ENCODE results near the gene CBFA2T2. TPM values are rescaled to one million over a fixed set of nuclear protein-coding genes. Genes with fewer than 3 reads are reported as not detected.
"Not testable (repeated sequence)": the region's sequence is repeated elsewhere in the genome, so short reads cannot be mapped to it uniquely, and the experiment has no call there.

CBFA2T2 gene
- total RNA-seq, 3 donors from 2014 or later, result 28.5 to 37.4 (median 30.3) TPM

DNA sequence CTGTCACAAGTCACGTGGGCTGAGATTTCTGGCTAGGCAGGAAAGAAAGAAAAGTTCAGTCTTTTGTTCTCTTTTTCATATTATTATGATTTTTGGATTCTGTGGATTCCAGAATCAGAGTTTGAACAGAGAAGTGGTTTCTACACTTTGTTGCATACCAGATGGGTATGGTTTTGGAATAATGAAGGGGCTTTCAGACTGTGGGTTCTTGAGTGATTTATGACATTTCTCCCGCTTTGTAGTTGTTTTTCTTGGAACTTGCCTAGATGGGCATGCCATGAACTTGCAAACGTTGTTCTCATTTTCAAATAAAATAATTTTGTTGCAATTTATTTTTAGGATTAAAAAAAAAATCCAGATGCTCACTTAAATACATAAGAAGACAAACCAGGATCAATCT lies 34.4 kb downstream of the CBFA2T2 start:
- H3K9me3 ChIP-seq, result no peaks in the 10 kb centered on the region
- no peak for ATAC-seq
- no peaks in the 10 kb centered on the region for H3K36me3 ChIP-seq (ENCODE audit: low read depth)
- intact Hi-C loops (cut with DNase I, micrococcal nuclease), result no loop called here
- peaks cover 19% of the 10 kb centered on the region for H3K4me1 ChIP-seq (ENCODE audit: low read depth)
- TF ChIP-seq, protein P1, sequence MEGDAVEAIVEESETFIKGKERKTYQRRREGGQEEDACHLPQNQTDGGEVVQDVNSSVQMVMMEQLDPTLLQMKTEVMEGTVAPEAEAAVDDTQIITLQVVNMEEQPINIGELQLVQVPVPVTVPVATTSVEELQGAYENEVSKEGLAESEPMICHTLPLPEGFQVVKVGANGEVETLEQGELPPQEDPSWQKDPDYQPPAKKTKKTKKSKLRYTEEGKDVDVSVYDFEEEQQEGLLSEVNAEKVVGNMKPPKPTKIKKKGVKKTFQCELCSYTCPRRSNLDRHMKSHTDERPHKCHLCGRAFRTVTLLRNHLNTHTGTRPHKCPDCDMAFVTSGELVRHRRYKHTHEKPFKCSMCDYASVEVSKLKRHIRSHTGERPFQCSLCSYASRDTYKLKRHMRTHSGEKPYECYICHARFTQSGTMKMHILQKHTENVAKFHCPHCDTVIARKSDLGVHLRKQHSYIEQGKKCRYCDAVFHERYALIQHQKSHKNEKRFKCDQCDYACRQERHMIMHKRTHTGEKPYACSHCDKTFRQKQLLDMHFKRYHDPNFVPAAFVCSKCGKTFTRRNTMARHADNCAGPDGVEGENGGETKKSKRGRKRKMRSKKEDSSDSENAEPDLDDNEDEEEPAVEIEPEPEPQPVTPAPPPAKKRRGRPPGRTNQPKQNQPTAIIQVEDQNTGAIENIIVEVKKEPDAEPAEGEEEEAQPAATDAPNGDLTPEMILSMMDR (IDR thresholded peaks at IDR 0.05), result no peak
- no peak overlapping the region for H3K4me3 ChIP-seq
- DNase-seq, result no peak

DNA sequence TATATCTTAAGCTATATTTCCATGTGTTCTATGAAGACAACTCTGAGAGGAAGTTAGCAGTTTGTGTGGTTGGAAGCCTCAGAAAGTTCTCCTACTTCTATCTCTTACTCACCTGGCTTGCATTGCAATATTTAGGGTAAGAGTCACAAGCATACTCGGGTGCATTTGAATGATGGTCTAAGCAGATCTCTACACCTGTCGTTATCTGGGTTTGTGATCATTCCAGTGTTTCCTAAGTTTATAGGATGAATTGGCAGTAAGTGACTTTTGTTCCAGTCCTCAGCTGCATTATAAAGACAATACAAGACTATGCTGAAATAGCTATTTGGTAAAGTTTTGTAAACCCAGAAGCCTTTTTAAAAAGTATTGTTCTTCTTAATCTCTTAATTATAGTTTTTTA lies 36.9 kb downstream of the CBFA2T2 start:
- Histone ChIP-seq H3K4me3 (no peak overlapping the region), H3K36me3 (ENCODE audit: low read depth) (no peaks in the 10 kb centered on the region), H3K4me1 (ENCODE audit: low read depth) (peaks cover 23% of the 10 kb centered on the region), H3K9me3 (no peaks in the 10 kb centered on the region)
- intact Hi-C loops (cut with DNase I, micrococcal nuclease), result no loop called here
- TF ChIP-seq, protein P1 (IDR thresholded peaks at IDR 0.05), result no peak
- ATAC-seq (peak; percentile 38), DNase-seq (no peak)

DNA sequence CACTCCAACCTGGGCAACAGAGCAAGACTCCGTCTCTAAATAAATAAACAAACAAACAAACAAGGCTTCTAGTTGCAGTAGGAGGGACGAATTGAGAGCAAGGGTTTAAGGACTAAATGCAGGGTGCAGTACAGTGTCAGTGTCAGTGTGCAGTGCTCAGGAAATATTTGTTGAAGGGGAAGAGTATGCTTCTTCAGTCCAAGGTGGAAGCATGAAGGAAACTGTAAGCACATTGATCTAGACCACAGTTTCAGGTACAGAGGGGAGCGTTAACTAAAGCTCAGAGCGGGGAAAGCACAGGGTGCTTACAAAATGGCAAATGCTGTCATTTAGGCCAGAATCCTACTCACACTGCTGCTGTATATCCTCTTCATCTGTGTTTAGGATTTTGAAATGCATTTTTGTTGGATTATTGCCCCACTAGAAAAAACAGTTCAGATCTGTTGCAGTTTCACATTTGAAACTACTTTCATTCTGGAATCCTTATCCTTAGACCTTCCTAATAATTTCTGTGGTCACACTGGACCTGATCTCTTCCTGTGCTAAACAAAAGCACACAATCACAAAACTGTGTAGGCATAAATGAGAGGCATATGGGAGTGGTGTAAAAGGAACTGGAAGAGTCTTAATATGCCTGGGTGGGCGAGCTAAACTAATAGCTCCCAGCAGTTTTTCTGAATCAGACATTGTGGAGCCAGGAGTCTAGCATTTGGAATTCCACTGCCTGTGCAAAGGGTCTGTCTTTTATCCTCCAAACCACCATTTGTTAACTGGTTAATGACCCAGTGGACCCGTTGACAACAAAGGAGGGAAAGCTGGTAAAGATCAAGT lies 41.4 kb downstream of the CBFA2T2 start:
- Histone ChIP-seq H3K4me1 (ENCODE audit: low read depth) (peaks cover 12% of the 10 kb centered on the region), H3K36me3 (ENCODE audit: low read depth) (no peaks in the 10 kb centered on the region), H3K9me3 (no peaks in the 10 kb centered on the region), H3K4me3 (no peak overlapping the region)
- no peak for ATAC-seq
- no peak for DNase-seq
- intact Hi-C loops (cut with DNase I, micrococcal nuclease), result no loop called here
- TF ChIP-seq, protein P1 (IDR thresholded peaks at IDR 0.05), result no peak

DNA sequence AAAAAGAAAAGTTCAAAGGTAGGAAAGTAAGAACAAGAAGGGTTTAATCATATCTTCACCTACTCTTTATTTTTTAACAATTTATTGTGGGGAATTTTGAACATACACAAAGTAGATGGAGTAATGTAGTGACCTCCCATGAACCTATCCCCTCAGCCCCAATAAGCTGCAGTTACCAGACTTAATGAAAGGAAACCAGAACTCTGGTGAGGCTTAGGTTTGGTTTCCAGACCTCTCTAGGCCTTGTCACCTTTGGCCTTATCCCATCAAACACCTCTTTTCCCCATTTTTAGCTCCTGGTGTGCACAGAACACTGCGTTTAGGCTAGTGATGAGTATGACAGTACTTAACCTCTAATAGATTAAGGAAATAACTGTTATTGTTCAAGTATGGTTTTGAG lies 42.0 kb downstream of the CBFA2T2 start:
- TF ChIP-seq, protein P1 (IDR thresholded peaks at IDR 0.05), result no peak
- ATAC-seq (no peak), DNase-seq (no peak)
- H3K36me3 ChIP-seq (ENCODE audit: low read depth), result no peaks in the 10 kb centered on the region
- no peak overlapping the region for H3K4me3 ChIP-seq
- H3K4me1 ChIP-seq (ENCODE audit: low read depth), result peaks cover 6% of the 10 kb centered on the region
- H3K9me3 ChIP-seq, result no peaks in the 10 kb centered on the region
- intact Hi-C loops (cut with DNase I, micrococcal nuclease), result no loop called here

DNA sequence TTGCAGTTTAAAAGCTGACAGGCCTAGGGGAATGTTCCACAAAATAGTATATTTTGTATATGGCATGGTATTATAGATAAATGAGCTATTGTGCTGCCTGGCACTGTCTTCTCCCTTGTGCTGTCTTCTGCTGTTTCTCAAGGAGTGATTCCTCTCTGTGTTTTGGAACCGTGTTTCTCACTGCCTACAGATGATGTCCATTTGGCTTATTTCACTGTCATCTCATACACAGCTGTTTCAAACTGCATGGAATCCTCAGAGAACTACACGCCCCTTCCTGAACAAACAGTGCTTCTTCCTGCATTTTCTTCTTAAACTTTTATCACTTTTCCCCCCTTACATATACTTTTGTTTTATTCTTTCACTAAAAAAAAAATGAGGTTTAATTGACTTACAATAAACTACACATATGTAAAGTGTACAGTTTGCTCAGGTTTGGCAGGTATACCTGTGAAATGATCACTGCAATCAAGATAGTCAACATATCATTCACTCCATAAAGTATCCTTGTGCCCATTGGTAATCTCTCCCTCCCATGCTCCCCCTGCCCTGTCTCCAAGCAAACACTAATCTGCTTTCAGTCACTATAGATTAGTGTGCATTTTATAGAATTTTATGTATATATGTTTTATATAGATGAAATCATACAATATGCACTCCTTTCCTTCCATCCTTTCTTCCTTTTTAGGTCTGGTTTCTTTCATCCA lies 43.0 kb downstream of the CBFA2T2 start:
- intact Hi-C loops (cut with DNase I, micrococcal nuclease), result no loop called here
- DNase-seq (no peak), ATAC-seq (peak; percentile 86)
- Histone ChIP-seq H3K4me1 (ENCODE audit: low read depth) (peaks cover 4% of the 10 kb centered on the region), H3K4me3 (no peak overlapping the region), H3K36me3 (ENCODE audit: low read depth) (no peaks in the 10 kb centered on the region), H3K9me3 (no peaks in the 10 kb centered on the region)
- TF ChIP-seq, protein P1 (IDR thresholded peaks at IDR 0.05), result no peak

DNA sequence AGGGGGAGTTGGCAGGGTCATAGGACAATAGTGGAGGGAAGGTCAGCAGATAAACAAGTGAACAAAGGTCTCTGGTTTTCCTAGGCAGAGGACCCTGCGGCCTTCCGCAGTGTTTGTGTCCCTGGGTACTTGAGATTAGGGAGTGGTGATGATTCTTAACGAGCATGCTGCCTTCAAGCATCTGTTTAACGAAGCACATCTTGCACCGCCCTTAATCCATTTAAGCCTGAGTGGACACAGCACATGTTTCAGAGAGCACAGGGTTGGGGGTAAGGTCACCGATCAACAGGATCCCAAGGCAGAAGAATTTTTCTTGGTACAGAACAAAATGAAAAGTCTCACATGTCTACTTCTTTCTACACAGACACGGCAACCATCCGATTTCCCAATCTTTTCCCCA lies 45.8 kb downstream of the CBFA2T2 start:
- H3K4me3 ChIP-seq; ATAC-seq; H3K9me3 ChIP-seq; intact Hi-C loops (cut with DNase I, micrococcal nuclease); DNase-seq; H3K36me3 ChIP-seq (ENCODE audit: low read depth): not testable (repeated sequence)
- peaks cover 20% of the 10 kb centered on the region for H3K4me1 ChIP-seq (ENCODE audit: low read depth)

All from mucosa of descending colon (tissue), 3 donors.